K562 (cell line): ENCODE results near the gene NIFK. TPM values are rescaled to one million over a fixed set of nuclear protein-coding genes. Genes with fewer than 3 reads are reported as not detected.

Experiments
- ATAC-seq: fragments of 200-7000 bp; cut with Tn5 transposase; 3 replicates; pipeline ENCODE4 v1.9.1; 2020; ENCODE audit warnings: moderate library complexity
- BruUV-seq: library from RNA; stranded (reverse); fragments of 400-500 nt; replicated peaks from 2 replicates; lab custom pipeline; 2021; lab: Mats Ljungman, UMichigan
- CTCF ChIA-PET: fragments of 300-600 bp; formaldehyde crosslinking; extraction: SDS; loops from one replicate; lab custom pipeline; 2021; ENCODE audit warnings: low intra/inter-chr PET ratio; lab: Yijun Ruan, JAX
- POLR2A ChIA-PET: fragments of 300-600, 350-650 bp; sonication (Branson Sonifier 250); formaldehyde crosslinking; extraction: SDS; loops from one replicate; lab custom pipeline; 2021; ENCODE audit warnings: antibody characterized with exemption, inconsistent platforms; lab: Yijun Ruan, JAX
- DNase-seq, 4 experiments: peaks; one replicate each; pipeline versions ENCODE4 v3.0.0 to v3.0.0-alpha.2; 2011 to 2018; ENCODE audit warnings: low spot score in 3 of 4, mixed read lengths in 3 of 4; ENCODE audit errors: extremely low read depth in 1 of 4
- FAIRE-seq: peaks from 2 replicates; lab custom pipeline; 2011; peaks lifted over from hg19 to GRCh38; lab: Jason Lieb, UNC
- H2AFZ ChIP-seq: 2 replicates; pipeline ENCODE4 v1.6.0; 2011; ENCODE audit warnings: low read depth, low read length, control low read depth, inconsistent platforms
- H3K27ac ChIP-seq: fragments of 200-600 bp; 3 replicates; pipeline ENCODE4 v1.8.0; 2011; ENCODE audit warnings: low read depth, mild to moderate bottlenecking, control low read depth, inconsistent platforms, low read length, moderate library complexity, mixed read lengths; ENCODE audit errors: extremely low read depth
- H3K27me3 ChIP-seq, 2 experiments: fragments of 300-600 bp in 1 of 2; 2 replicates in 1 of 2; 3 replicates in 1 of 2; pipeline versions ENCODE4 v1.6.0 to v1.8.0; 2011; ENCODE audit warnings: inconsistent platforms in 2 of 2, low read length in 2 of 2, mild to moderate bottlenecking in 1 of 2, mixed read lengths in 1 of 2, moderate library complexity in 1 of 2; ENCODE audit not compliant: control insufficient read depth in 2 of 2, insufficient read depth in 2 of 2
- H3K36me3 ChIP-seq: fragments of 300-600 bp; 3 replicates; pipeline ENCODE4 v1.8.0; 2011; ENCODE audit warnings: mild to moderate bottlenecking, low read length, inconsistent platforms; ENCODE audit not compliant: control insufficient read depth, insufficient read depth
- H3K4me1 ChIP-seq, 2 experiments: fragments of 200-600 bp in 1 of 2; replicated peaks in 1 of 2; 2 replicates in 1 of 2; 3 replicates in 1 of 2; pipeline versions ENCODE4 v1.5.1 to v1.8.0; 2011; ENCODE audit warnings: inconsistent platforms in 2 of 2, low read length in 2 of 2, mild to moderate bottlenecking in 1 of 2, mixed read lengths in 1 of 2, moderate library complexity in 1 of 2; ENCODE audit not compliant: control insufficient read depth in 2 of 2, insufficient read depth in 2 of 2
- H3K4me2 ChIP-seq: 2 replicates; pipeline ENCODE4 v1.6.1; 2011; ENCODE audit warnings: low read length, control low read depth, inconsistent platforms, mixed read lengths; ENCODE audit not compliant: insufficient read depth
- H3K4me3 ChIP-seq: fragments of 200-600 bp; sonication (generic), shearing (Covaris generic); 2 replicates; pipeline ENCODE4 v1.5.1; 2016; ENCODE audit warnings: control low read depth, inconsistent platforms
- H3K79me2 ChIP-seq: fragments of 200-600 bp; 3 replicates; pipeline ENCODE4 v1.8.0; 2011; ENCODE audit warnings: low read length, inconsistent platforms; ENCODE audit not compliant: control insufficient read depth, insufficient read depth
- H3K9ac ChIP-seq, 2 experiments: 2 replicates each; pipeline versions ENCODE4 v1.6.0 to v1.6.1; 2011; ENCODE audit warnings: low read depth in 2 of 2, low read length in 2 of 2, control low read depth in 1 of 2, inconsistent platforms in 1 of 2, mild to moderate bottlenecking in 1 of 2, mixed read lengths in 1 of 2; ENCODE audit not compliant: insufficient read depth in 1 of 2
- H3K9me1 ChIP-seq: one replicate; pipeline ENCODE4 v1.6.0; 2011; ENCODE audit warnings: inconsistent platforms, mild to moderate bottlenecking, low read length, moderate library complexity; ENCODE audit not compliant: control insufficient read depth, insufficient read depth
- H3K9me3 ChIP-seq: replicated peaks from 2 replicates; pipeline ENCODE4 v1.5.1; 2011; ENCODE audit warnings: low read depth, low read length, inconsistent platforms; ENCODE audit not compliant: control insufficient read depth, insufficient read depth
- H4K20me1 ChIP-seq: replicated peaks from 2 replicates; pipeline ENCODE4 v1.6.1; 2011; ENCODE audit warnings: low read length, inconsistent platforms, mixed read lengths; ENCODE audit not compliant: control insufficient read depth, insufficient read depth
- JUNB ChIP-seq: fragments of 450-650 bp; formaldehyde crosslinking; conservative IDR thresholded peaks from 2 replicates; pipeline ENCODE4 v1.4.0; 2020; ENCODE audit warnings: mild to moderate bottlenecking
- NR1H2 ChIP-seq: sonication (generic); formaldehyde crosslinking; IDR thresholded peaks from 2 replicates; pipeline ENCODE4 v1.4.0; 2020; ENCODE audit warnings: mild to moderate bottlenecking, missing genetic modification reagents
- RBM17 ChIP-seq: fragments of 200-400 bp; formaldehyde crosslinking; IDR thresholded peaks from 2 replicates; pipeline ENCODE4 v1.6.1; 2017; ENCODE audit warnings: low read depth, mild to moderate bottlenecking, low read length, borderline replicate concordance
- TCF3 ChIP-seq: sonication (generic); formaldehyde crosslinking; IDR thresholded peaks from 2 replicates; pipeline ENCODE4 v1.4.0; 2020; ENCODE audit warnings: mild to moderate bottlenecking, missing genetic modification reagents
- XRCC5 ChIP-seq: fragments of 200-400 bp; formaldehyde crosslinking; IDR thresholded peaks from 2 replicates; pipeline ENCODE4 v1.6.1; 2017; ENCODE audit warnings: low read depth, mild to moderate bottlenecking, low read length
- ZNF668 ChIP-seq: fragments of 250-450 bp; sonication (Bioruptor Pico); IDR thresholded peaks from 2 replicates; pipeline ENCODE4 v1.8.0; 2022; ENCODE audit warnings: mild to moderate bottlenecking, inconsistent platforms
- ZNF75A ChIP-seq: fragments of 450-650 bp; formaldehyde crosslinking; IDR thresholded peaks from 2 replicates; pipeline ENCODE4 v1.4.0; 2020; ENCODE audit warnings: mild to moderate bottlenecking
- WGBS: fragments of 100-300 bp; shearing (Covaris generic); methylation state at CpG from one replicate; pipeline ENCODE4 v1.1.6; 2016; ENCODE audit warnings: low coverage, mixed read lengths; ENCODE audit not compliant: insufficient coverage; ENCODE audit errors: missing lambda C conversion rate; 5-methylcytosine and 5-hydroxymethylcytosine counted together
- in situ Hi-C: fragments of 300-500 bp; cut with MboI; formaldehyde crosslinking; loops from 4 replicates; pipeline ENCODE4 v1.15.0; 2018; ENCODE audit warnings: inconsistent platforms, mixed read lengths
- intact Hi-C: fragments of 100-400 bp; cut with micrococcal nuclease; formaldehyde crosslinking; loops from 2 replicates; pipeline ENCODE4 v1.14.2; 2022
- polyA plus RNA-seq, 8 experiments: library from polyadenylated mRNA; depleted of rRNA in 4 of 8; stranded (reverse) in 5 of 8; unstranded in 3 of 8; fragments of >200 nt; fragmentation: Nextera tagmentation in 2 of 8; fragmentation: Illumina TruSeq in 1 of 8; extraction: Ambion mirVana in 2 of 8; extraction: Trizol in 1 of 8; gene quantifications; 2 replicates each; pipeline versions ENCODE4 v1.2.1 to v1.2.3, GENCODE V29; 2011 to 2014; ENCODE audit warnings: inconsistent platforms in 1 of 8, missing spikeins in 1 of 8
- total RNA-seq, 7 experiments: library from RNA; depleted of rRNA in 6 of 7; stranded (reverse); fragments of >200 nt in 6 of 7; fragmentation: Illumina TruSeq in 2 of 7; extraction: Trizol in 2 of 7; gene quantifications; 2 replicates each; pipeline versions ENCODE4 v1.2.1 to v1.2.3, GENCODE V29; 2011 to 2021; ENCODE audit warnings: low replicate concordance in 1 of 7
- TF ChIP-seq, protein P1 (sequence below): fragments of 450-650 bp; formaldehyde crosslinking; IDR thresholded peaks from 2 replicates; pipeline ENCODE4 v1.4.0; 2020; ENCODE audit warnings: mild to moderate bottlenecking, mixed read lengths
- TF ChIP-seq, protein P2 (sequence below): fragments of 450-650 bp; IDR thresholded peaks from 2 replicates; pipeline ENCODE4 v1.7.0; 2016; ENCODE audit warnings: borderline replicate concordance
- TF ChIP-seq, protein P3 (sequence below): fragments of 450-650 bp; IDR thresholded peaks from 2 replicates; pipeline ENCODE4 v1.6.1; 2017; ENCODE audit warnings: antibody characterized with exemption, mild to moderate bottlenecking

Gene NIFK
- total and polyA plus RNA-seq, 9 of the 15 experiments (the other 6 are each of a cell fraction or from before 2014, with no cell fraction given): 60.2 to 426 (median 183) TPM

DNA sequence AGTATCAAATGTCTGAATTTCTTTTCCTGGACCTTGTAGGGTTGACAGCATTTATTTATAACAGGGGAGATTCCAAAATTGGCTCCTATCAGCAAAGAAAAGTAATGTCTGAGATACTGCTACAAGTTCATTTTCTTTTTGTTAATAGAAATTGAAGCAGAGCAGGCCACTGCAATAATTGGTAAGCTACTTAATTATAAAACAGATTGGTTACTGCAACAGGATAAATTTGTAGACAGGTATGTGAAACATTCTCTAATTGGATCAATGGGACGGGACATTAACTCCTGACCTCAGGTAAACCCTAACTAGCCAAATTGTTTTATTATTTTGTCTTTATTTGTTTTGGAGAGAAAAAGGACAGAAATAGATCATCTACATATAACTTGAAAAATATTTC, 20.5 kb downstream of the NIFK start:
- Histone ChIP-seq H3K4me2 (no peak overlapping the region), H2AFZ (no peak overlapping the region), H3K9me3 (no peaks in the 10 kb centered on the region), H3K27me3 (no peaks in the 10 kb centered on the region), H3K9ac (no peak overlapping the region), H3K79me2 (no peaks in the 10 kb centered on the region), H4K20me1 (no peaks in the 10 kb centered on the region), H3K27ac (no peak overlapping the region), H3K4me1 (no peaks in the 10 kb centered on the region), H3K4me3 (no peak overlapping the region), H3K36me3 (no peaks in the 10 kb centered on the region), H3K9me1 (no peaks in the 10 kb centered on the region)
- BruUV-seq: no TSS peak
- WGBS: 73% methylated on average over 1 of the region's 1 CpG
- FAIRE-seq: no peak
- TF ChIP-seq, protein P1, sequence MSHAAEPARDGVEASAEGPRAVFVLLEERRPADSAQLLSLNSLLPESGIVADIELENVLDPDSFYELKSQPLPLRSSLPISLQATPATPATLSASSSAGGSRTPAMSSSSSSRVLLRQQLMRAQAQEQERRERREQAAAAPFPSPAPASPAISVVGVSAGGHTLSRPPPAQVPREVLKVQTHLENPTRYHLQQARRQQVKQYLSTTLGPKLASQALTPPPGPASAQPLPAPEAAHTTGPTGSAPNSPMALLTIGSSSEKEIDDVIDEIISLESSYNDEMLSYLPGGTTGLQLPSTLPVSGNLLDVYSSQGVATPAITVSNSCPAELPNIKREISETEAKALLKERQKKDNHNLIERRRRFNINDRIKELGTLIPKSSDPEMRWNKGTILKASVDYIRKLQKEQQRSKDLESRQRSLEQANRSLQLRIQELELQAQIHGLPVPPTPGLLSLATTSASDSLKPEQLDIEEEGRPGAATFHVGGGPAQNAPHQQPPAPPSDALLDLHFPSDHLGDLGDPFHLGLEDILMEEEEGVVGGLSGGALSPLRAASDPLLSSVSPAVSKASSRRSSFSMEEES (CRISPR knock-in tag): no peak
- TF ChIP-seq NR1H2 (CRISPR knock-in tag) (no peak), JUNB (no peak), ZNF75A (no peak), RBM17 (no peak), TCF3 (CRISPR knock-in tag) (no peak), XRCC5 (no peak), ZNF668 (CRISPR knock-in tag) (no peak)
- TF ChIP-seq, protein P2, sequence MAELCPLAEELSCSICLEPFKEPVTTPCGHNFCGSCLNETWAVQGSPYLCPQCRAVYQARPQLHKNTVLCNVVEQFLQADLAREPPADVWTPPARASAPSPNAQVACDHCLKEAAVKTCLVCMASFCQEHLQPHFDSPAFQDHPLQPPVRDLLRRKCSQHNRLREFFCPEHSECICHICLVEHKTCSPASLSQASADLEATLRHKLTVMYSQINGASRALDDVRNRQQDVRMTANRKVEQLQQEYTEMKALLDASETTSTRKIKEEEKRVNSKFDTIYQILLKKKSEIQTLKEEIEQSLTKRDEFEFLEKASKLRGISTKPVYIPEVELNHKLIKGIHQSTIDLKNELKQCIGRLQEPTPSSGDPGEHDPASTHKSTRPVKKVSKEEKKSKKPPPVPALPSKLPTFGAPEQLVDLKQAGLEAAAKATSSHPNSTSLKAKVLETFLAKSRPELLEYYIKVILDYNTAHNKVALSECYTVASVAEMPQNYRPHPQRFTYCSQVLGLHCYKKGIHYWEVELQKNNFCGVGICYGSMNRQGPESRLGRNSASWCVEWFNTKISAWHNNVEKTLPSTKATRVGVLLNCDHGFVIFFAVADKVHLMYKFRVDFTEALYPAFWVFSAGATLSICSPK: no peak
- TF ChIP-seq, protein P3, sequence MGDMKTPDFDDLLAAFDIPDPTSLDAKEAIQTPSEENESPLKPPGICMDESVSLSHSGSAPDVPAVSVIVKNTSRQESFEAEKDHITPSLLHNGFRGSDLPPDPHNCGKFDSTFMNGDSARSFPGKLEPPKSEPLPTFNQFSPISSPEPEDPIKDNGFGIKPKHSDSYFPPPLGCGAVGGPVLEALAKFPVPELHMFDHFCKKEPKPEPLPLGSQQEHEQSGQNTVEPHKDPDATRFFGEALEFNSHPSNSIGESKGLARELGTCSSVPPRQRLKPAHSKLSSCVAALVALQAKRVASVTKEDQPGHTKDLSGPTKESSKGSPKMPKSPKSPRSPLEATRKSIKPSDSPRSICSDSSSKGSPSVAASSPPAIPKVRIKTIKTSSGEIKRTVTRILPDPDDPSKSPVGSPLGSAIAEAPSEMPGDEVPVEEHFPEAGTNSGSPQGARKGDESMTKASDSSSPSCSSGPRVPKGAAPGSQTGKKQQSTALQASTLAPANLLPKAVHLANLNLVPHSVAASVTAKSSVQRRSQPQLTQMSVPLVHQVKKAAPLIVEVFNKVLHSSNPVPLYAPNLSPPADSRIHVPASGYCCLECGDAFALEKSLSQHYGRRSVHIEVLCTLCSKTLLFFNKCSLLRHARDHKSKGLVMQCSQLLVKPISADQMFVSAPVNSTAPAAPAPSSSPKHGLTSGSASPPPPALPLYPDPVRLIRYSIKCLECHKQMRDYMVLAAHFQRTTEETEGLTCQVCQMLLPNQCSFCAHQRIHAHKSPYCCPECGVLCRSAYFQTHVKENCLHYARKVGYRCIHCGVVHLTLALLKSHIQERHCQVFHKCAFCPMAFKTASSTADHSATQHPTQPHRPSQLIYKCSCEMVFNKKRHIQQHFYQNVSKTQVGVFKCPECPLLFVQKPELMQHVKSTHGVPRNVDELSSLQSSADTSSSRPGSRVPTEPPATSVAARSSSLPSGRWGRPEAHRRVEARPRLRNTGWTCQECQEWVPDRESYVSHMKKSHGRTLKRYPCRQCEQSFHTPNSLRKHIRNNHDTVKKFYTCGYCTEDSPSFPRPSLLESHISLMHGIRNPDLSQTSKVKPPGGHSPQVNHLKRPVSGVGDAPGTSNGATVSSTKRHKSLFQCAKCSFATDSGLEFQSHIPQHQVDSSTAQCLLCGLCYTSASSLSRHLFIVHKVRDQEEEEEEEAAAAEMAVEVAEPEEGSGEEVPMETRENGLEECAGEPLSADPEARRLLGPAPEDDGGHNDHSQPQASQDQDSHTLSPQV: no peak
- ChIA-PET CTCF (no interaction called here), POLR2A (interaction anchor here (0.6 to 1.8 kb wide), 3 partner anchors 16 to 185 kb away, joined by 3 to 8 read pairs (median 3); partner anchors contain the start of gene RNU4ATAC)
- in situ Hi-C loops: no loop called here
- no peak for ATAC-seq
- DNase-seq: no peak
- intact Hi-C loops: loop anchor here (5.0 to 10.0 kb wide), 2 partner anchors 119 to 631 kb away; no protein-coding TSS in a partner anchor
